Activated naive CD4-positive, alpha-beta T cell treated with Interleukin-2 at 50 U/mL for 16 hours (primary cell): ENCODE results near the gene TSC2.
"Not testable (repeated sequence)": the region's sequence is repeated elsewhere in the genome, so short reads cannot be mapped to it uniquely, and the experiment has no call there.

ENCODE experiments used
- DNase-seq: peaks from one replicate; pipeline ENCODE4 v3.0.0-alpha.2; 2020

TSC2 gene

GRCh38 chr16:2032285-2033056, 15.3 kb upstream of the TSC2 start:
- no peak for DNase-seq

GRCh38 chr16:2033057-2033908, 14.5 kb upstream of the TSC2 start:
- no peak for DNase-seq

DNA sequence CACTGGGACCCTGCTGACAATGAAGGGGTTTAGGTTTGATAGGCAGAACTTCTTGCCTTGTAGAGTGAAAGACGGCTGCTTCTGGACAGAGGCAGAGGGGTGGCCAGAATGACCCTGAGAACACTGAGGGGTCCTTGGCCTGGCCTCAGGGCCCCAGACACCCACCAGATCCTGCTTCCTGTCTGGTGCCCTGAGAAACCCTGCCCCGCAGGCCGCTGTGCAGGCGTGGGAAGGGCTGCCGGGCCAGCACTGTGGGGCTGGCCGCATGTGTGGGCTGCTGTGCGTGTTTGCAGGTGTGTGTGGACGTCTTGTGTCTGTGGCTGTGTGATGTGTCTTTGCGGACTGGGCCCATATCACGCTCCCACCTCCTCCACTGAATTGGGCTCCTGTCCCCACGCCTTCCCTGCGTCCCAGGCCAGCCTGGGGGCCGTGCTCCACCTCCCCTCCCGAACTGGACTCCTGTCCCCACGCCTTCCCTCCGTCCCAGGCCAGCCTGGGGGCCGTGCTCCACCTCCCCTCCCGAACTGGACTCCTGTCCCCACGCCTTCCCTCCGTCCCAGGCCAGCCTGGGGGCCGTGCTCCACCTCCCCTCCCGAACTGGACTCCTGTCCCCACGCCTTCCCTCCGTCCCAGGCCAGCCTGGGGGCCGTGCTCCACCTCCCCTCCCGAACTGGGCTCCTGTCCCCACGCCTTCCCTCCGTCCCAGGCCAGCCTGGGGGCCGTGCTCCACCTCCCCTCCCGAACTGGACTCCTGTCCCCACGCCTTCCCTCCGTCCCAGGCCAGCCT, 13.7 kb upstream of the TSC2 start:
- not testable (repeated sequence) for DNase-seq

- DNase-seq: no peak
These were observed 12.9 kb upstream of the TSC2 start for GRCh38 chr16:2034696-2035430.

GRCh38 chr16:2035431-2036199, 12.2 kb upstream of the TSC2 start:
- no peak for DNase-seq

- no peak for DNase-seq
These were observed 11.4 kb upstream of the TSC2 start for GRCh38 chr16:2036200-2036966.

DNA sequence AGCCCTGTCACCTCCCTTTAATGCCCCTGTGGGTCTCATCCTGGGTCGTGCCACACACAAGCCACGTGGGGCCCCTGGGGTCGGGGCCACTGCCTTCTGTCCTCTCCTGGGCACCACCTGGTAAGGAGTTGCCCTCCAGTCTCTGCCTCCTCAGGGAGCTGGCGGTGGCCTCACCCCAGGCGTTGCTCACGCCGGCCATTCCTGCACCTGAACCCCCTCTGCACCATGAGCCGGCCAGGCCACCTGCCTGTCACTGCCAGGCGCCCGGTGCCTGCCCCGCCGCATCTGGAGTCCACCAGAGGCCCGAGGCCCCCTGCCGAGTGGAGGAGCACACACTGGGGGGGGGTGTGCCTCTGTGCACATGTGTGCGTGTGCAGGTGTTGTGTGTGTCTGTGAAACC, 10.7 kb upstream of the TSC2 start:
- no peak for DNase-seq

GRCh38 chr16:2037647-2038381, 10.0 kb upstream of the TSC2 start:
- DNase-seq: no peak

GRCh38 chr16:2038382-2039231, 9.2 kb upstream of the TSC2 start:
- no peak for DNase-seq

DNA sequence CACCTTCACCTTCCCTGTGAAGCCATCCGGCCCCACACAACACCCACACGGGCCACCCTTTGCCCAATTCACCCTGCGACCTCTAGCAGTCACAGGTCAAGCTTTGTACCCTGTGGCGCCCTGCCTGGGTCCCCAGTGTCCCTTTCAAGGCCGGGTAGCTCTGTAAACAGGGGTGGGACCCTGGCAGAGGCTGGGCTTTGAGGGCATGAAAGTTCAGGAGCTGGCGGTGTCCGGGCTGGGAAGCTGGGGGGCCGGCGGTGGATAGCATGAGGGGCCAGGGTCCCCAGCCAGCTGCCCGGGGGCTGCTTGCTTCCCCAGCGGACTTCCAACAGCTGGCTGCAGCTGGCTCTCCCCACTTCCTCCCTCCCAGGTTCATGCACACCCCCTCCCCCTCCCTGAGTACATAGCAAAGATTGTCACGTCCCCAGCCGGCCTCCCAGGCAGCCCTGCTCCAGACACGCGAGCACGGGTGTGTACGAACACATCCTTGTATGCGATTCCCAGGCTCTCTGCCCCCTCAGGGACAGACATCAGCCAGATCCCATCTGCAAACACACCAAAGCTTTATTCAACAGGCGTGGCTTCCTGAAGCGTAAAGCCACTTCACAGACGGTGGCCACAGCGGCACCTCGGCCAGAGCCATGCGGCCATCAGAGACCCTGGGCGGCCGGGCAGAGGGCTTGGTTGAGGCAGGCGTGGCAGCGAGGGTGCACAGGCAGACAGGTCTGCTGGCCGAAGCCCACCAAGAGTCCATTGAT, 8.3 kb upstream of the TSC2 start:
- no peak for DNase-seq

DNA sequence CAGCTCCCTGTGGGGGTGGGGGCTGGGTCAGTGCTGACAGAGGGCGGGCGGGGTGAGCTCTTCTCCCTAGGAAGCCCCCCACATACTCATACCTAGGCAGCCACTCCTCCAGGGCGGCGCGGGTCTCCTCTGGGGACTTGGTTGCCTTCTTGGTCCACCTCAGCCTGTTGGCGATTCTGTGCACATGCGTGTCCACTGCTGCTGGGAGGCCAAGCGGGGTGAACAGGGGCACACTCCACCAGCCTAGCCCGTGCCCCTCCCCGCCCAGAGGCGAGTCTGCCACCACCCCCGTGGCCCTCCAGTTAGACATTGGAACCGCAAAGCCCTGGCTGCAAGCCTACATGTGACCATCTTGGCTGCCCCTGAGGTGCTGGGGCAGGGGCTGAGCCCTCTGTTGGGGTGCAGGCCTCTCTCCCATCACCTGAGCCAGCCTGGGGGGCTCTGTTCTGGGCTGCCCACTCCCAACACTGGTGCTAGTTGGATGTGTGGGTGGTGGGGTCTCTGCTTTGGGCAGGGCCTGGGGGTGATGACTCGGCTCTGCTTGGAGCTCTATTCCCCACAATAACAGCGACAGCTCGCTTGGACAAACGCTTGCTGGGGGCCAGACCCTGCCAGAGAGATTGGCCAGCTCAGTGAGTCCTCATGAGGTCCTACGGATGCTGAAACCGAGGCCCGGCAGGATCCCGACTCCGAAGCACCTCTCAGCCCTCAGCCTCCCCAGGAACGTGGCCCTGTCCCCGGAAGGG, 7.6 kb upstream of the TSC2 start:
- no peak for DNase-seq

DNA sequence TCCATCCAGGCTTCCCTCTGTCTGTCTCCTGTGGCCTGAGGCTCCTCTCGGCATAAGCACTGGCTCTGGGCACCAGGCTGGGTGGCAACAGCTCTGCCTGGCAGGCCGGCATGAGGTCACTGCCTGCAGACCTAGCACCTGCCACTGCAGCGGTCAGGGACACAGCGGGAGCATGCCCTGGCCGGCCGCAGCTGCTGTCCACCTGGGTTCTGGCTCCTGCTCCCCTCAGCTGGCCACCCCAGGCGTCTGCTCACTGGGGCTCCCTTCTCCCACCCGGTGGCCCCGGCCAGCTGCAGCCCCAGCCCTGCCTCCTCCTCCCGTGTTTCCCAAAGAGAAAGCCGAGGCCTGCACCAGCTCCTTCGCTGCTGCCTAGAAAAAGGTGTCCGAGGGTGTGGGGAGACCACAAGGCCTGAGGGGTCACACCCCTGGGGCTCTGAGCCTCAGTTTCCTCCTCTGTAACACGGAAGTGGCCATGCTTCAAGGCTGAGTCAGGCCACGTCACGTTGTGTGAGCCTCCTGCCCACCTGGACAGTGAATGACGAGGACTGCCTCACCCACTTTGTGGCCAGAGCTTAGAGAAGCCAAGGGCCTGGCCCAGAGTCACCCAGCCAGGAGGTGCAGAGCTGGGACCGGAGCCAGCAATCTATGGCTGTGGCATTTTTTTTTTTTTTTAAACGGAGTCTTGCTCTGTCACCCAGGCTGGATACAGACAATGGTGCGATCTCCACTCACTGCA, 6.8 kb upstream of the TSC2 start:
- DNase-seq: no peak

DNA sequence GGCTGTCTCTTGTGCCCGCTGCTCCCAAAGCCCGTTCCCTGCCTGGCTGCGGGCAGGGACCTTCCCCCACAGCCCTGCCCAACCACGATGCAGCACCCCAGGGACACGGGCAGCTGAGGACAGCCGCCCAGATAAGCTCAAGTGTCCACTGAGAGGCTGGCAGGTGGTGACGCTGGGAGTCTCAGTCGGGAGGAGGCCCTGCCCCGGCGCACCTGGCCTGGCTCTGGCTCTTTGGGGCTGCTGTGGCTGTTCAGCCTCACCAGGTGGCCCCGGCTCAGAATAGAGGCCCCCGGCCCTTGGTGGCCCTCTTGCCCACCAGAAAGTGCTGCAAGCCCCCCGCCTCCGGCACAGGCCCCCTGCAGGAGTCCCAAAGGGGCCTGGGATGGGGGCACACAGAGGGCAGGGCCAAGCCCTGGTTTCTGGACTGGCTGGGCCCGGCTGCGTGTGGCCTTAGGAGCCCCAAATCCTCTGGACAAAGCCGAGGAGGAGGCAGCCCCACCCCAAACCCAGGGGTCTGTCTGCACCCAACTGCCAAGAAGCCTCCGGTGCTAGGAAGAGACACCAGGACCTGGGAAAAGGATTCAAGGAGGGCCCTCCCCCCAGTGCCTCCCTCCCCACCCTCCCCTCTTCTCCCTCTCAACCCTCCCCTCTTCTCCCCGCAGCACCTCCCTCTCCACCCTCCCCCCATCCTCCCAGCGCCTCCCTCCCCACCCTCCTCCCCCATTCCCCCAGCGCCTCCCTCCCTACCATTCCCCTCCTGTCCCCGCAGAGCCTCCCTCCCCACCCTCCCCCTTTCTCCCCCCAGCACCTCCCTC, 5.4 kb upstream of the TSC2 start:
- DNase-seq: no peak

DNA sequence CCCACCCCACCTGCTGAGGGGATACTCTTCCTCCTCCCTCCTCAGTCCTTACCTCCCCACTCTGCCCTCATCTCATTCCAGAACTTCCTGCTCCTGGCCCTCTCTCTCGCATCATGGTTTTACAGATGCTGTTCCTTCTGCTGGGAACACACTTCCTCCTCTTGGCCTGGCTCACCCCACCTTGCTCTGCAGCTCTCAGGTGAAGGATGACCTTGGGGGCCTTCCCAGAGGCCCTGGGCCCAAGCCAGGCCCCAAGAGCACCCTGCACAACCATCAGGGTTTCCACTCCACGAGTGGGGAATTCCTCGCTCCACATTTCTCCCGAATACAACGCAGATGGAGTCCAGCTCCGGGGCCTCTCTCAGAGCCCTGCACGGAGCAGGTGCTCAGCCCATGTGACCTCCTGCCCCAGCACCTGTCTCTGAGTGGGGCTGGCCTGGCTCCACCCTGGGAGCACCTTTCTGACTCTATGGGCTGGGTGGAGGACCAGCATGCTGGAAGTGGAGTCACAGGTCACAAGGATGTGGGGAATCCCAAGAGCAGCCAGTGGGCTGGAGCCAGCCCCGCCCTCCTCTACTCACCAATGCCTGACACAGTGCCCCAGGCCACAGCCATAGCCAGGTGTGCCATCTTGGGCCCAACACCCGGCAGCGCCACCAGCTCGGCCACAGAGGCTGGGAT, 4.7 kb upstream of the TSC2 start:
- DNase-seq: no peak

DNA sequence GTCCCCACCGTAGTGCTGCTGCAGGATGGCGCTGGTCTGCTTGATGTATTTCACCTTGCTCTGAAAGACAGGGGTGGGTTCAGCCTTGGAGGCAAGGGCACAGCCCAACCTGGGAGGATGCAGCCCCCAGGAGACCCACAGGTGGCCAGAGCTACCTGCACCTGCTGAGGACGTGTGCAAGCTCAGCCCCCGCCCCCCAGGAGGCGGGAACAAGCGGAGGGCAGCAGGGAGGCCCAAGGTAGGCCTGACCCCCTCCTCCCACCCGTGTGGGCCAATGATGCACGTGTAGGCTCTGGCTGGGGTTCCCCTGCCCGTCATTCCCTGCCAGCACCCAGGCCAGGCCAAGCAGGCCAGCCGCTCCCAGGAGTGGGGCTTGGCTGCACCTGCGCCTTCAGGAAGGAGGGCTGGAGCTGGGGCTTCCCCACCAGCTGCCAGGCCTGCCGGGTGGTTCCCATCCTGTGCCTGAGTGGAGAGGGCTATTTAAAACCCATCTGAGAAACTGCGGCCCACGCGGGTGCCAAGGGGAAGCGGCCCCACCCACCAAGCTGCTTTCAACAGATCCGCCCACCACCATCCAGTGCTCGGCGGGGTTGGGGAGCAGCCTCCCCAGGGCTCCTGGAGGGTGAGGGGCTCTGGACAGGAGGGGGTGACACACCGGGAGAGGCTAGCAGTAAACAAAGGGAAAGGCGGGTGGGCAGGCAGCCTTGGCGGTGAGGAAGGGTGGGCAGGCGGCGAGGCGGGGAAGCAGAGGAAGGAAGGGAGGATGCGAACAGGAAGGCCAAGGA, 3.9 kb upstream of the TSC2 start:
- no peak for DNase-seq
